NCI-H510A treated with DMSO at 0.1 percent for 48 hours (cell line): ENCODE results near the gene PIGS.

Experiments used
- DNase-seq: peaks from one replicate; lab custom pipeline; 2025; lab: John Stamatoyannopoulos, UW

The PIGS gene

DNA sequence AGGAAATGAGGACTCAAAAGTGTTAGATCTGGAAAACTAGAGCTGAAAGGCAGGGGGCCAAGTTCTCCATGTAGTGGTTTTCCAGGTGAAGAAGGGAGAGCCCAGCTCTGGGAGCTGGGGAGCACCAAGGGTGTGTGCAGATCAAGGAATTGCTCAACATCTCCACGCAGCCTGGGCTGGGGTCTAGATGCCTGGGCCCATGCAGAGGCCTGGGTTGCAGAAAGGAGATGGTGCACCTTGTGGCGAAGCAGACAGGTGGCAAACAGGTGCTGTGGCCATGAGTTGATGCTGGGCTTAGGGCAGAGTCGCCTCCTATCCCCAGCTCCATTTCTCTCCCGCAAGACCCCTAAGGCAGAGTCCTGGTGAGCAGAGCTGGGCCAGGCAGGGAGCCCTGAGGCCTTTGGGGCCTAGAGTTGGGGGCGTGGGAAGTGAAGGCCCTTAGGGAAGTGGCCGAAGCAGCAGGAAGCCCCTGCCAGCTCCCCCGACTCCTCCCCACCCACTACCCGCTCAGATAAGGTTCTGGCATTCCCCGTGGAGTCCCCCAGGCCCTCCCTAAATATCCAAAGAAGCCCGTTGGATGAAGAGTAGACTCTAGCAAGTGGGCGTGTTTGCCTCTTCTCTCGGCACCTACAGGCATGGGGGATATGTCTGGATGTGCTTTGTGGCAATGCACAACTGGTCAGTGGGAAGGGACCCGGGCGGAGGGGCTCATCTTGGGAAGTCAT lies 64.4 kb downstream of the PIGS start:
- DNase-seq: no peak

DNA sequence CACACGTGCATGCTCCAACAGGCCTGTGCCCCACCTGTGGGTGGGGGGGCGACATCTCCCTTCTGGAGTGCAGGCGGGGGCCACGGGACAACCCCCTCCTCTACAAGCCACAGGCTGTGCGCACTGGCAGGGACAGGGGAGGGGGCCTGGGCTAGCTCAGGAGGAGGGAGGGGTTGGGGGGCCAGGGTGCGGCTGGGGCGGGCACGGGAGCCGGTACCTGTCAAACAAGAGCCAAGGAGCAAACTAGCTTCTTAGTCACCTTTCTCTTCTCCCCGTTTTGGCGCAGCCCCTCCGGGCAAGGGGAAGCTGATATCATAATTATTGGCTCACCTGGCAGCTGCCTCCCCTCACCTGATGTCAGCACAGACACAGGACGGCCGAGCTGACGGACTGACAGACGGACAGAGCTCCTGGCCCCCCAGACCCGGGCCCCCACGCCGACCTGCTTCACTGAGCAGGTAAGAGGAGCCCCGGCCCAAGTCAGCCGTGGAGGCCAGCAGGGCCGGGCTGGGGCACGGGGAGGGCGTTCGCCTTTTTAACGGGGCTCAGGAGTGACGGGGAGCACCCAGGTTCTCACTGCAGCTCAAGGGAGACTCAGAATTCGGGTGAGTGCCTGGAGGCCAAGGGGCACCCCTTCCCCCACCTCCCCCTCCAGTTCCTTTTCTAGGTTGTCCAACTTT lies 65.2 kb downstream of the PIGS start, which contains the start of gene FOXN1:
FOXN1 (plus strand) TSS at position 363 of the 680 bp plus-strand sequence. CDS start 17,622 bp downstream, outside the sequence.
- no peak for DNase-seq

DNA sequence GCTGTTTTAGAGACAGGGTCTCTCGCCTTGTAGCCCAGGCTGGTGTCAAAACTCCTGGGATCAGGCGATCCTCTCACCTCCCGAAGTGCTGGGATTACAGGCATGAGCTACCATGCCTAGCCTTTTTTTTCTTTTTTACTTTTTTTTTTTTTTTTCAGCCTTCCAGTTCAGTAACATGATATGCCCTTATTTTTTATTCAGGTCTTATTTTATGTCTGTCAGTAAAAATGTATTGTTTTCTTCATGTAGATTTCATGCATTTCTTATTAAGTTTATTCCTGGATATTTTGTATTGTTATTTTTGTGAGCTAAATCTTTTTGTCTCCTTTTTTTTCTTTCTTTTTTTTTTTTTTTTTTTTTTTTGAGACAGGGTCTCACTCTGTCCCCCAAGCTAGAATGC lies 67.9 kb downstream of the PIGS start:
- no peak for DNase-seq
